ENCODE results near the gene TOMM22.
"Not testable (repeated sequence)": the region's sequence is repeated elsewhere in the genome, so short reads cannot be mapped to it uniquely, and the experiment has no call there.

The TOMM22 gene

DNA sequence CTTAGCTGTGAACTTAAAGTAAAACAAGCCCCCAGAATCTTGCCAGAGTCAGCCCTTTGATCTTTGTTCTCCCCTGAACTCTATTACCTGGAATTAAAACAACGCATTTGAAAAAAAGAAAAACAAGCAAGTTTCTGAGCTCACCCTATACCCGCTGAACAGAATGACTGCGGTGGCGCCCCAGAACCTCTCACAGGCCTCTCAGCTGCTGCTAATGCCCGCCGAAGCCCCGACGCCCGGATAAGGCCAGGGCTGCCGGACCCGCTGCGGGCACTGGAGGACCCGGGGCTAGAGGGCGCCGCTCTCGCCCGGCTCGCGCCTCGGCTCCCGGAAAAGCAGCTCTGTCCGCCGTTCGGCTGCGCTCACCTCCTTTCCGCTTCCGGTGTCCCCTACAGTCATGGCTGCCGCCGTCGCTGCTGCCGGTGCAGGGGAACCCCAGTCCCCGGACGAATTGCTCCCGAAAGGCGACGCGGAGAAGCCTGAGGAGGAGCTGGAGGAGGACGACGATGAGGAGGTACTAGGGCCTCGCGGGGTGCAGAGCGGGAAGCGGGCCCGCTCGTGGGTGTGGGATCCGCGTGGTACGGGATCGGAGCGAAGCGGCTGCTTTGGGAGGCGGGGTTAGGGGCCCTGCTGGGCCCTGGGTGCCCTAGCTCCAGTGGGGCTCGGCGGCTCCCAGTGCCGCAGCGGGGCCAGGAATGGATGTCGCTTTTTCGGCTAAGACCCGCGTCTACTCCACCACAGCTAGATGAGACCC lies at the start of gene TOMM22:
TOMM22 (plus strand) TSS at position 376 of the 754 bp plus-strand sequence; CDS start at position 398, 22 bp downstream.
- DNase-seq, result peak; percentile 69 to 89

DNA sequence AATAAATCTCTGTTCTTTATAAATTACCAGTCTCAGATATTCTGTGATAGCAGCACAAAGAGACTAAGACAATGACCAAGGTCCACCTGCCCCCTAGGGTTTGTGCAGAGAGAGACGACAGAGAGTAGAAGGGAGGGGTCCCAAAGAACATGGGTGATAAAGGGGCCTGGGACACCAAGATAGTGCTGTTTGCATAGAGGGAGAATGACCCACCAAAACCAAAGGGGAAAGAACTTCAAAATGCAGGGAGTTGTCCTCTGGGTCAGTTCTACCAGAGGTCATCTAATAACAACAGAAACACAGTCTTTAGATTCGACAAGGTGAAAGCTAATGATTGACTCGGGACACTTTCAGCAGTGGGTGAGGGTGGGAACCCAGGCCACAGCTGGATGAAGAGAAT lies 49.2 kb upstream of the TOMM22 start:
- no peak for DNase-seq

DNA sequence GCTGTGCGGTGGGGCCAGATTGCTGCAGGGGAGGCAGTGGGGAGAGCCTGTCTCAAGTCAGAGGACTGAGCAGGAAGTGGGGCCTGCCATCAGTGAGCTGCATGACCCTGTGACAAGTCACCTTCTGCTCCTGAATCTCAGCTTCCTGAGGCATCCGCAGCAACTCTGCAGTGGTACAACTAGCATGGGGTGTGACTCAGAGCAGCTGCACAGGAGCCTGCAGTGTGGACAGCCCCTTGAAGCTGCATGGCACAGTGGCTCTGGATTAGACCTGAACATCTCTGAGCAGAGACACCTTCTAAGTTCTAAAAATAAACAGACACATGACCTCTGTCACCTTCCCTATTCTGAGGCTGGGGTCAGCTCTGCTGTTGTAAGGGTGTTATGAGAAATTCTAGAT lies 43.5 kb upstream of the TOMM22 start:
- no peak for DNase-seq

DNA sequence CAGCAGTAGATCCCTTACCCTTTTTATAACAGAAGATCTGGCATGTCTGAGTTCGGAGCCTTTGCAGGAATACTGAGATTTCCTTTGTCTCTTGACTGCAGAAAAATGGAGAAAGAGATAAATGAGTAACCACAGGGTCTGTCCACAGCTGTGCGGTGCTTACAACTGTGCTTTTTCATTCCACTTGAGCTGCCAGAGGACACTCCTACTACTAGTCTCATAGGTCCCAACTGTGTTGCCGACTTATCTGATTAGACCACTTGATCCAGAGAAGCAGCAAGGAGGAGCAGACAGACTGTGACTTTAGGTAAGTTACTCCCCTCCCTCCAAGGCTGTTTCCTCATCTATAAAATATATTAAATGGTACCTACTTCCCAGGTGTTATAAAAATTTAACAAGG lies 43.0 kb upstream of the TOMM22 start:
- DNase-seq, result no peak

DNA sequence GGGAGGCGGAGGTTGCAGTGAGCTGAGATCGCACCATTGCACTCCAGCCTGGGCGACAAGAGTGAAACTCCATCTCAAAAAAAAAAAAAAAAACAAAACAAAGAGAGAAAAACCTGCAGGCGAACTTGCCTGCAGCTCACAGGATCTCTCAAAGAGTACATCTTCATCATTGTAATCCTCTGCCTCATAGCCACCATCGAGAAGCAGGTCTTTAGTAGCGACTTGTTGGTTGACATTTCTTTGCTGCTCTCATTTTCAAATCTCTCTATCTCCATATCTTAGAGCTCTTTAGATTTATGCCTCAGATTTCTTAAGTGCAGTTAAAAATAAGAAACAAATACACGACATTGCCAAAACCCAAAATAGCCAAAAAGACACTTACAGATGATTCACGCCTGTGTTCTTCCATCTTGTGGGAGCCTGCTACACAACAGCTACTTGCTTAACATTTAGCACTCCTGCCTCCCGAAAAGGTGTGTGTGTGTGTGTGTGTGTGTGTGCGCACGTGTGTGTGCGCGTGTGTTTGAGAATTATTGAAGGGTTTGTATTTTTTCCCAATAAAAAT lies 40.2 kb upstream of the TOMM22 start:
- no peak for DNase-seq

DNA sequence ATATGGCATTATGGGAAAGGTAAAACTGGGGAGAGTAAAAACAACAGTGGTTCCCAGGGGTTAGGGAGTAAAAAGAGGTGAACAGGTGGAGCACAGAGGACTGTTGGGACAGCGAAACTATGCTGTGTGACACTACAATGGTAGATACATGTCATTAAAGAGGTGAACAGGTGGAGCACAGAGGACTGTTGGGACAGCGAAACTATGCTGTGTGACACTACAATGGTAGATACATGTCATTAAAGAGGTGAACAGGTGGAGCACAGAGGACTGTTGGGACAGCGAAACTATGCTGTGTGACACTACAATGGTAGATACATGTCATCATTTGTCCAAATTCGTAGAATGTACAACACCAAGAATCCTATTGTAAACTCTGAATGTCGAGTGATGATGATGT lies 37.5 kb upstream of the TOMM22 start:
- not testable (repeated sequence) for DNase-seq

DNA sequence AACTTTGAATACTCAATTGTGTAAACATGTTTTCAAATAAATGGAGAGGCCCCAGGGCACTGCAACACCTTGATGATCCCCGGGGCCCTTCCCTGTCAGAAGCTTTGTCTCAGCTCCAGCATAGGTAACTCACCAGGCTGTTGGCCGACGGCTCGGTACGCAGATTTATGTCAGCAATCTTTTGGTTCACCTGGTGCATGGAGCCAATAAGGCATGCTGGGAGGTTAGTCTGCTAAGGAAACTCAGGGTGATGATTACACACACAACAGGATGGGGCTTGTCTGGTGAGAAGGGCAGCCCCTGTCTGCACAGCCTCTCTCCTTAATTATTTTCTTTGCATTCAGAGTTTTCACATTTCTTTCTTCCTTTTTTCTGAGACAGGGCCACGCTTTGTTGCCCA lies 36.3 kb upstream of the TOMM22 start:
- no peak for DNase-seq

DNA sequence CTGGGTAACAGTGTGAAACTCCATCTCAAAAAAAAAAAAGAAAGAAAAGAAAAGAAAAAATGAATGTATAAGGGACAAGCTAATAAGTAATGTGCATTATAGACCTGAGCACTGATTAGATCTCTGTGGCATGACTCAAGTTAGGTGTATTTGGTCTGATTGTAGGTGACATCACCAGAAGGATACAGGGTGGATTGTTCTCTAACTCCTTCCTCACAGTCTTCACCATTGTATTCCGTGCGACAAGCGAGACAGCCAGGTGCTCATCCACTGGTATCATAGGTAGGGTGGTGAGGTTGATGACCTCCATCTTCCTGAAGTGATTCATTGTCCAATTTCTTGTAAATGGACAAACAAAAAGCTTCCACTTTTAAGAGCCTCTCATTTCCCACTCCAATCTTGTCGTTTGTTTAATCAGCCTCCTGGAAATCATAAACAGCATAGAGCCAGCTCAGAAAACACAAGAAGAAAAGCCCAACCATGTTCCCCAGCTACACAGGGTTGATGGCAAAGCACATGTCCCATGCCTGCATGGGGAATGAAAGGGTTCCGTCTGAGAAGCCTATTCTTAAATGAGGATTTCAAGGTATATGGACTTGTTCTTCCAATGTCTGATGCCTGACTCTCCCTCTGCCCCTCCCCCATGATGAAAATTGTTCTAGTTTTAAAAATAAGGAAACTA lies 31.8 kb upstream of the TOMM22 start:
- DNase-seq, result no peak

DNA sequence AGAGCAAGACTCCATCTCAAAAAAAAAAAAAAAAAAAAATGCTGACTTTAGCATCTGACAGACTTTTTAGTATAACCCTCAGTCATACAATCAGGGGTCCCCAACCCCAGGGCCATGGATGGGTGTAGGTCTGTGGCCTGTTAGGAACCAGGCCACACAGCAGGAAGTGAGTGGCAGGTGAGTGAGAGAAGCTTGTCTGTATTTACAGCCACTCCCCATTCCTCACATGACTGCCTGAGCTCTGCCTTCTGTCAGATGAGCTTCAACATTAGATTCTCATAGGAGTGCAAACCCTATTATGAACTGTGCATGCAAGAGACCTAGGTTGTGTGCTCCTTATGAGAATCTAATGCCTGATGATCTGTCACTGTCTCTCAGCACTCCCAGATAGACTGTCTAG lies 28.9 kb upstream of the TOMM22 start:
- DNase-seq, result no peak

DNA sequence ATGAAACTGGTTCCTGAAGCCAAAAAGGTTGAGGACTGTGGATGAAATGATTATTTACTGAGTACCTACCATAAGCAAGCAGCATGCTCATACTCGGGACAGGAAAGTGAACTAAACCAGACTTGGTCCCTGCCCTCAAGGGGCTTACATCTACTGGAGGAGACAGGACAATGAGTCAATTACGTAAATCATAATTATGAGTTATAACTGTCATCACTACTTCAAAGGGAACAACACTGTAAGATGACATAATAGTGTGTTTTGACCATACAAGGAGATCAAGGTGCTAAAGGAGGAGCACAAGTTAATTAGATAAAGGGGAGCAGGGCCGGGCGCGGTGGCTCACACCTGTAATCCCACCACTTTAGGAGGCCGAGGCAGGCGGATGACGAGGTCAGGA lies 28.0 kb upstream of the TOMM22 start:
- DNase-seq, result no peak

DNA sequence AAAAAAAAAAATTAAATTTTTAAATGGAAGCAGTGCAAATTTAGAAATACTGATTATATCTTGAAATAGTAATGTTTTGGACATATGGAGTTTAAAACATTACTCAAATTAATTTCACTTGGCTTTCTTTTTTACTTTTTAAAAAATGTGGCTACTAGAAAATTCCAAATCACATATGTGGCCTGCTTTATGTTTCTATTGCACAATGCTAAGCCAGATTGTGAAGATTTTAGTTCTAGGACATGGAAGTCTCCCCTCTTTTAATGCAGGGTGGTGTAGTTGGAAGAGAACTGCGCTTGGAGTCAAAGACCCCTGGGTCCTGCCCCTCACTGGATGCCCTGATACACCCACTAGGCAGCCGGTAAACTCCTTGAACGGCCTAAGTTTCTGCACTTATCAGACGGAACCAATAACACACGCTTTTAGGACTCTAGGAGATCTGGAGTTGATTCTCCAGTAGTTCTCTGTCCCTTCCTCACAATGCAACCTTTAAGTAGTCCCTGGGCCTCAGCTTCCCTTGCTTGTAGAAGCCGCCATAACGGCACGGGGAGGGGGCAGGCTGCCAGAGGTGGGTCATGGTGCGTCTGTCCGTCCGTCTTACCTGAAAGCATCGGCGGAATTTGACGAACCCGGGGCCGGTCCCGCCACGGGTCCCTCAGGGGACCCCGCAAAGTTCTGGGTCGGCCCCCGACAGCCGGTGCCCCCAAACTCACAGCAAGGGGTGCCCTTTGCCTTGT lies 26.1 kb upstream of the TOMM22 start:
- peak; percentile 28 to 46 for DNase-seq

DNA sequence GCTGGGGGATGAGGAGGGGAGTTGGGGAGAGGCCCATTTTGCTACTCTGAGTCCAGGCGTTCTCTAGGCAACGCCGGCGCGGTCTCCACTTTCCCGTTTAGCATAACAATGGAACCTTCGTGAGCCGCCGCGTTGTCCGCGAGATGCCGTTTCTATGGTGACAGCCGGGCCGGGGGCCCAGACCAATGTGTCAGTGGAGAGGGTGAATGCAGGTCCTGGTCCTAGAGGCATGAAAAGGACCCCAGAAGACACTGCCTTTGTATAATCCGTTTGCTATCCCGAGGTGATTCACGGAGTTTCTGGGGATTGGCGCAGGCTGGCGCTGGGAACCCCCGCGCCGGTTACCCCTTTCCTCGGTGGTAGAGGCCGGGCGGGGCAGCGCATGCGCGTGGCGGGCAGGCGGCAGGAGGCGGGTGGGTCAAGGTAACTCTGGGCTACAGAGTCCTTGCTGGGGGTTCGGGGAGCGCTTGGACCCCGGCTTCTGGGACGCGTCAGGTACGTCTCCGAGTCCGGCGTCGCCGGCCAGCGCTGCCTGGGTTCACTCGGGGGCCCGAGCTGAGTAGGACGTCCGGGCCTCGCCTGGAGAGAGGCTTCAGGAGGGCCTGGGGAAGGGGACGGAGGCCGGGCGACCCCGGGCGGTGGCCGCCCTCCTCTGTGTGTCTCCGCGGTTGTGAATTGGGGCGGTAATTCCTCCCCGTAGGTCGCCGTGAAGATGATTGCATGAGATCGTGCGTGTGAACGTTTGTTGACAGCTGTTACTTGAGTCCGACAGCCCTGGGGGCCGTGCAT lies 25.3 kb upstream of the TOMM22 start, which contains the start of the genes CBY1 and FAM227A:
CBY1 (plus strand) TSS at position 383 of the 789 bp plus-strand sequence. CDS start 11,417 bp downstream, outside the sequence.
FAM227A (minus strand) TSS at position 137 of the 789 bp plus-strand sequence. CDS start 6,224 bp downstream, outside the sequence.
- peak; percentile 94 to 96 for DNase-seq

DNA sequence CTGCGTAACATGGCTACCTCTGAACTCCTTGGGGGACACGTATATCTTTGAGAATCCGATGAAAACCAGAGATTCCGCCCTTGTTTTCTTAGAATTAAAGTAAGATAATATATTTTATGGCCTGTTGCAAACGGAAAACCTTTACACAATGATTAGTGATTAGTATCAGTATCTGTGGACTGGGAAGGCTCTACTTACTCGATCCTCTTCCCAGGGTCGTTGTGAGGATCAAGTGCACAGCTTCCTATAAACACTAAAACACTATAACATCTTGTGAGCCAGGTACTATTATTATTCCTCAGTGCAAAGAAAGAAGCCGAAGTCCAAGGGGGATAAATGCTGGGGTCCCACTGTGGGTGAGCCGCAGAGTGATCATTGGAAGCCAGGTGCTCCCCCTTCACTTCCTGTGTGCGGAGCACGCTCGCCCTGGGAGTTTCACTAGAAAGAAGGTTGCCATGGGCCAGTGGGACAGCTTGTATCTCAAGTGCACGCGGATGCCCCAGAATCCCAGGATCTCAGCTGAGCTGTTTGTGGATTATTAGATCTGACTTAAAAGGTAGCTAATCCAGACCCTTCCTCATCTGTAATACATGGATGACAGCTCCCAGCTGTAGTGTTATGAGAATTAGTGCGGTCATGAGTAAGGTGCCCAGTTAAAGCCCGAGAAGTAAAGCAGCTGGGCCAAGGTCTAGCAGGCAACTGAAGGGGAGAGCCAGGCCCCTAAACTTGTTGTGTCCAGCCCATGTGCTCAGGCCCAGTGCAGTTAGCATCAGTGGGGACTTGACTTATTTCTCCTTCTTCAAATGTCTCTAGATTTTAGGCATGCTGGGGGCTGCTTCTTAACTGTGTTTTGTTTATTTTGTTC lies 24.5 kb upstream of the TOMM22 start:
- peak; percentile 16 to 48 for DNase-seq

DNA sequence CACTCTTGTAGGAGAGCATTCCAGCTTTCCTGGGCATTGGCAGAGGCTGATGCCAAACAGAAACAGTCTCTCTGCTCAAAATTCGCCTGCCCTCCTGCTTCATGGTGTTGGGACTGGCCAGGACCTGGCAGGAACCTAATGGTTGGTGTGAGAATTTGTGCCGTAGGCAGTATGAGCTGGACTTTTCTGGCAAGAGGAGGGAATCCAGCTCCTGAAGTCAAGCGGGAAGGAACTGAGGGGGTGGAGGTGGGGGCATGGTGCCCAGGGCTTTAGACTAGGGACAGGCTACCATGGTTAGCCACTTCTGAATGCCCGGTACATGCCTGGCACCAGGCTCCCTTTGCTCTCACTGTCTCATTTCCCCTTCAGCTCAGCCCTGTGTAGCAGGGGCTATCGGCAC lies 6.9 kb upstream of the TOMM22 start:
- DNase-seq, result no peak

DNA sequence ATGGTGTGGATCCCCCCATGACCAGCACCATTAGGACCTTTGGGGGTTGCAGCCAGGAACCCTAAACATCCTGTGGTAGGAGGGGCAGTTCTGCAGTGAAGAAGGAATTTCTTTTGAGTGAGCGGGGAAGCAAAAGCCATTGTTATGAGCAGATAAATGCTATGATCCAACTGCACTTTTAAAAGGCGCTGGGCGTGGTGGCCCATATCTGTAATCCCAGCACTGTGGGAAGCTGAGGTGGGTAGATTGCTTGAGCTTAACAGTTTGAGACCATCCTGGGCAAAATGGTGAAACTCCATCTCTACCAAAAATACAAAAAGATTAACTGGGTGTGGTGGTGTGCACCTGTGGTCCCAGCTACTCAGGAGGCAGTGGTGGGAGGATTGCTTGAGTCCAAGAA lies 5.9 kb upstream of the TOMM22 start:
- no peak for DNase-seq

DNA sequence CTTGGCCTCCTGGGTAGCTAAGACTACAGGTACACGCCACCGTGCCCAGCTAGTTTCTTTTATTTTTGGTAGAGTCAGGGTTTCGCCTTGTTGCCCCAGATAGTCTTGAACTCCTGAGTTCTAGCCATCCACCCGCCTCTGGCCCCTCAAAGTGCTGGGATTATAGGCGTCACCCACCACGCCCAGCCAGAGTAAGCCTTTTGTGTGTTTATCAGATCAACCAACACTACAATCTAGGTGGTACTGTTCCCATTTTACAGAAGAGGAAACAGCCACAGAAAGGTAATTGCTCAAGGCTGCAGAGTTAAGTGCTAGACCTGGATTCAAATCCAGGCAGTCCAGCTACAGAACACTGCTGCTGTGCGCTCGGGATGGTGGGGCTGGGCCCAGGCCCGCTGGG lies 3.1 kb downstream of the TOMM22 start:
- no peak for DNase-seq

DNA sequence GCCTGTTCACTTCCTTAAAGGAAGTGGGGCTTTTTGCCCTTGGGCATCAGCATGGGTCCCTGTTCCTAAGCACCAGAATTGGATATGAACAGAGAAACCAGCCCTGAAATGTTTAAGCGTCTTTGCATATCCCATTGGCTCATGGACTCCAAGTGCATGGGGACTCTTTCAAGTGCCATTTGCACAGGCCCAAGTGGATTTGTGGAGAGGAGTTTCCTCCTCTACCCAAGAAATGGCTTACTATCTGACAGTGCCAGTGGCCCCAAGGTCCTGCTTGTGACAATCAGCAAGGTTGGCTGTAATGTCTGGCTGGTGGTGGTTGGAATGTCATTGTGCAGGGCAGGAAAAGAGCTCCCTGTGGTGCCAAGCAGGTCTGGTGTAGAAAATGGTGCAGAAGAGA lies 4.0 kb downstream of the TOMM22 start:
- DNase-seq, result no peak

DNA sequence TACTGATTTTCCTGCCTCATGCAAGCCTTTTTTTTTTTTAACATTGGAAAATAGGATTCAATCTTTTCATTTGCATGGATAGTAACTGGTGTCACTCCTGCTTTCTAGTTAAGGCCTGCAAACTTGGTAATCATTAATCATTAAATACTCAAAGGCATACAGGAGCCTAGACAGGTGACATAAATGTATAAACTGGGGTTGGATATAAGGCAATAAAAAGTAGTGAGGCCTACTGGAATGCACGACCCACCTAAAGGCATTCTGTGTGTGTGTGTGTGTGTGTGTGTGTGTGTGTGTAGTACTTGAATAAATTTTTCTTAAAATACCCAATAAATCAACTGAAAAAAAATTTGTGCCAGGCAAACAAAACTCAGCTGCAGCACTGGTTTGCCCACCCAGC lies 7.9 kb downstream of the TOMM22 start:
- no peak for DNase-seq

DNA sequence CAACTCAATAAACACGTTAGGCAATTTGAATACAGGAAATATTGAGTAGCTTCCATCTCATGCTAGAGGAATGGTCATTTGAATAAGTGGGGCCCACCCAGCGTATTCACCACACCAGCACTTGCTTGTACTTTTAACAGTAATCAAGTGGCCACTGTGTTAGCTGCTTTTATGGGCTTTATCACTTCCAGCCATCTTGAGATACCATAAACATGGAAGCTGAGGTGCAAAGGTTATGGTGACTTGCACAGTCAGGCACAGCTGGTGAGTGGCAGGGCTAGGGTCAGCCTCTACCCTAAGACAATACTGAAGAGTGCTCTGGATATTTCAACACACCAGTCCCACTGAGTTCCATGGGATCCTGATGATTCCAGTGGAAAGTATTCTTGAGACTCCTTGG lies 12.3 kb downstream of the TOMM22 start:
- no peak for DNase-seq

DNA sequence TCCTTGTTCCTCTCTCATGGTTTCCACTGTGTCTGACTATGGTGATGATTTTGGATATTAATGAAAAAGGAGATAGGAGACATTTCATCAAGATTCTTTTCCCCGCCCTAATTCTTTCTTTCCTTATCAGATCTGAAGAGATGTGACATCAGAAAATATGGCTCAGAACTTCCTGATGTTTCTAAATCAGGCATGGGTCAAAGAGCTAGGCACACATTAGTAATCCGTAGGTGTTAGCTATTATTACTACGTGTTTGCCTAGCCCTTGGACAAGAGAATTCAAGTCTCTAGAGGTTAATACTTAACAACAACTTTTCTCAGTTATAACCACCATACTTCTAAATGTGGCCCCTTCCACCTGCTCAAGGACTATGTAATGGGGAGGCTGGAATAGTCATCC lies 13.2 kb downstream of the TOMM22 start:
- DNase-seq, result no peak
